LNCAP (cell line): ENCODE measurements around the gene ATXN7L2.

Experiments used
- TF ChIP-seq, protein P1 (sequence below): fragments of 450-650 bp; IDR thresholded peaks from 2 replicates; pipeline ENCODE4 v1.5.1; 2017; ENCODE audit warnings: mild to moderate bottlenecking

Gene ATXN7L2

GRCh38 chr1:109495738-109496137, 12.0 kb downstream of the ATXN7L2 start:
- TF ChIP-seq, protein P1, sequence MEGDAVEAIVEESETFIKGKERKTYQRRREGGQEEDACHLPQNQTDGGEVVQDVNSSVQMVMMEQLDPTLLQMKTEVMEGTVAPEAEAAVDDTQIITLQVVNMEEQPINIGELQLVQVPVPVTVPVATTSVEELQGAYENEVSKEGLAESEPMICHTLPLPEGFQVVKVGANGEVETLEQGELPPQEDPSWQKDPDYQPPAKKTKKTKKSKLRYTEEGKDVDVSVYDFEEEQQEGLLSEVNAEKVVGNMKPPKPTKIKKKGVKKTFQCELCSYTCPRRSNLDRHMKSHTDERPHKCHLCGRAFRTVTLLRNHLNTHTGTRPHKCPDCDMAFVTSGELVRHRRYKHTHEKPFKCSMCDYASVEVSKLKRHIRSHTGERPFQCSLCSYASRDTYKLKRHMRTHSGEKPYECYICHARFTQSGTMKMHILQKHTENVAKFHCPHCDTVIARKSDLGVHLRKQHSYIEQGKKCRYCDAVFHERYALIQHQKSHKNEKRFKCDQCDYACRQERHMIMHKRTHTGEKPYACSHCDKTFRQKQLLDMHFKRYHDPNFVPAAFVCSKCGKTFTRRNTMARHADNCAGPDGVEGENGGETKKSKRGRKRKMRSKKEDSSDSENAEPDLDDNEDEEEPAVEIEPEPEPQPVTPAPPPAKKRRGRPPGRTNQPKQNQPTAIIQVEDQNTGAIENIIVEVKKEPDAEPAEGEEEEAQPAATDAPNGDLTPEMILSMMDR, result no peak

GRCh38 chr1:109497449-109498160, 13.9 kb downstream of the ATXN7L2 start:
- TF ChIP-seq, protein P1, result no peak

GRCh38 chr1:109498161-109498801, 14.6 kb downstream of the ATXN7L2 start:
- TF ChIP-seq, protein P1, result peak; percentile 58

DNA sequence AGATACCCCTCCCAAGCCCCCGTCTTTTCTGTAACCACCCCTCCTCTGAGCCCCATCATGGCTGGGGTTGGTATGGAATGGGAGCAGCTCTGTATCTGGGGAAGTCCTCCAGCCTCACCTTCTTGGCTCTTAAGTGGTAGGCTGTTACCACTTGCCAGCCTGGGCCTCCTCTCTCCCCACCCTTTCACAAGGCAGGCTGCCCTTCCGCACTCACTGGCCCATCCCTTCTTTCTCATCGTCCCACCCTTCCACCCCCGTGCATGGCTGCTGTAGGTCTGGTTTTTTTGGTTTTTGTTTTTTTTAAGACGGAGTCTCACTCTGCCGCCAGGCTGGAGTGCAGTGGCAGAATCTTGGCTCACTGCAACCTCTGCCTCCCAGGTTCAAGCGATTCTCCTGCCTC, 15.4 kb downstream of the ATXN7L2 start:
- TF ChIP-seq, protein P1, result no peak

DNA sequence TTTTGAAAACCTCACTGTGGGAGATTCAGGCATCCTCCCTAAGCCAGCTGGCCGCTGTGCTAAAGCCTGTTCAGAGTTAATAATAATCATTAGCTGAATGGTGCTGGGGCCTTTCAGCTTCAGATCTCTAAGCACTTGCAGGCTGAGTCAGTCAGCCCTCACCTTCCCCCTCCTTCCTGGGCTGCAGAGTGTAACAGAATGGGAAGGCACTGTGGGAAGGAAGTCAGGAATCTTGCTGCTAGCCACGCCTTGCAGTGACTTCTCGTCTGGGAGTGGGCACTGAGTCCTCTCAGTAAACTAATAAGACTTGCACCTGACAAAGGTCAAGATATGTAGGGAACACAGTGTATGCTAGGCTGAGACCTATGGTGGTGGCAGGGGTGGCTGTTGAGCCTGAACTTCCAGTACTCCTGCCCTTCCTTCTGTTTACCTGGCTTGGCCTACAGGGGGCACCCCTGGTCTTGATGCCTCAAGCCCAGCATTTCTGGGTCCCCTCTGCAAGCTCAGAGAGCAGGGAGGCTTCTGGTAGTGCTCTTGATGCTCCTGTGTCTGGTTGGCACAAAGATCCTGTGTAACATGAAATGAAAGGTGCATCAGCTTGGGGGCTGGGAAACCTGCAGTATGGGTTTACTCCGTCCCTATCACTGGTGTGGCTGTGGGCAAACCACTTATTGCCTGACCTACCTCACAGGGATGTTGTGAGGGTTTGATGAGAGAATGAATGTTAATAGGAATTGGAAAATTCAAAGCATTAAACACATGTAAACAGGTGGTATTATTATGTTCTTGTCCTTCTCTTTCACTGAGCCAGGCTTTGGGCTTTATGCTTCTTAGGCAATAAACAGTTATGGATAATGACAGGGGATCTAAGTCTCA, 16.2 kb downstream of the ATXN7L2 start:
- TF ChIP-seq, protein P1, result peak; percentile 58; the same call in 1 of the 2 replicates

- TF ChIP-seq, protein P1, result no peak
Observed at GRCh38 chr1:109500941-109501381, 17.3 kb downstream of the ATXN7L2 start.

DNA sequence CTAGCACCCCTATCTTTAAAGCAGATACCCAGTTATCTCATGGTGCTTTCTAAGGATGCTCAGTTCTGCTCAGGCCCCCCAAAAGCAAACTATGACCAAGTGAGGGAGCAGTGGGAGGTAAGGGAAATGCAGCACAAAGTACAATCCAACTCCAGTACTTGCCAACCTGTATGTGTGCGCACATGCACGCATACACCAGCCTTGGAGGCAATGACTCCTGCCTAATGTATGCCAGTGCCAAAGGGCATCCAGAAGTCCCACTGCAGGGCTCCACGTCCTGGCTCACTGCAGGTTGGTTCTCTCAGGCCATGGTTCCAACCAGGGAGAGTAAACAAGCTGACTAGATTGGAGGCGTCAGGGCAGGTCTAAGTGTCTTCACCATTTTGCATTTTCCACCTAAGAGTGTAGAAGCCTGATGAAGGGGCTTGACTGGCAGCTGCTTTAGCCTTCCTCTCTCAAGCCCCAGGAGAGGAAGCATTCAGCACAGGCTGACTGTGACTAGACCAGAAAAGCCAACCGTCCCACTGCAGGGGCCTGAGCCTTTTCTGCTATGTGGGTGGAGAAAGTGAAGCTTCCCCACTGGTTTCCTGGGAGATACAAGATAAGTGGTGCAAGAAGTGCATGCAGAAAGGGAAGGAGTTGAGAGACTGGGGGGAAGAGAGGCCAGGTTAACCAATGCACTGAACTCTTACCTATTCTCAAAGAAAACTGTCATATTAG, 18.1 kb downstream of the ATXN7L2 start:
- TF ChIP-seq, protein P1, result no peak
